Measurements from ENCODE around the gene CLEC2L. TPM values are rescaled to one million over a fixed set of nuclear protein-coding genes. Genes with fewer than 3 reads are reported as not detected.

CLEC2L gene
- total and polyA plus RNA-seq, 2 experiments from 2014 or later, result not detected

DNA sequence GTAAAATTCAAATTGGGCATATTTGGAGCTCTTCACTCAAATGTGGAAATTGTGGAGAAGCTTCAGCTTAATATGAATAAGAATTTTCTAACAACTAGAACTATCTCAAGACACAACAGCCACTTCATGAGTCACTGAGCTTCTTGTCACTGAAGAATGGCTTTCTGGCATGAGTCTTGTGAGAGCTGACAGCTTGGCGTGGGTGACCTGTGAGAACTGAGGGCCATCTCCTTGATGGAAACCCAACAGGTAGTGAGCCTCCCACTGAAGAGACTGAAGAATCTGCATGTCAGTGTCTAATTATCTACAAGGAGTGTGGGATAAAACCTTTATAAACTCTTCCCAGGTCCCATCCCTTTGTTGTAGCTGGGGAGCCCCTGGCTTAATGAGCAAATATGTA, 66.0 kb downstream of the CLEC2L start:
- H3K9me2 ChIP-seq (ENCODE audit: insufficient read depth), result no peaks in the 10 kb centered on the region
- H4K20me1 ChIP-seq (ENCODE audit: insufficient read depth), result no peaks in the 10 kb centered on the region
- H3F3A ChIP-seq (ENCODE audit: insufficient read depth), result peaks cover 9% of the 10 kb centered on the region; the same call in 1 of the 2 replicates
- in situ Hi-C loops (cut with MboI), result no loop called here
- no peak overlapping the region for H2AFZ ChIP-seq
- H3K4me1 ChIP-seq (ENCODE audit: insufficient read depth), result no peaks in the 10 kb centered on the region
- no peak for TF ChIP-seq EZH2phosphoT487 (IDR thresholded peaks at IDR 0.05; ENCODE audit: insufficient read depth, low read depth)
- no peak for TF ChIP-seq EZH2 (IDR thresholded peaks at IDR 0.05; ENCODE audit: insufficient read depth, poor library complexity, severe bottlenecking)
- H3K4me2 ChIP-seq (ENCODE audit: unreplicated experiment), result no peak overlapping the region
- no peak overlapping the region for H3K9ac ChIP-seq
- no peaks in the 10 kb centered on the region for H3K79me2 ChIP-seq (ENCODE audit: insufficient read depth)
- no peaks in the 10 kb centered on the region for H3K9me3 ChIP-seq (ENCODE audit: low read depth)
- DNase-seq, result peak; percentile 13
- H3K36me3 ChIP-seq (ENCODE audit: low read depth), result 0 out of 2 replicates have a peak, but pooled peaks cover 17% of the 10 kb centered on the region
- H3K27ac ChIP-seq, result no peak overlapping the region
- WGBS, 2 experiments (ENCODE audit: low coverage in 1 of 2, low lambda C conversion rate in 2 of 2, missing lambda C conversion rate in 2 of 2), result 68 to 88% methylated on average over 1 of the region's 1 CpG
- H3K27me3 ChIP-seq (replicated peaks; ENCODE audit: insufficient read depth), result no peaks in the 10 kb centered on the region
- H3K4me3 ChIP-seq, result no peak overlapping the region

- H3K4me3 ChIP-seq, result no peak overlapping the region
- no peak overlapping the region for H3K27ac ChIP-seq
- no peaks in the 10 kb centered on the region for H3K27me3 ChIP-seq (replicated peaks; ENCODE audit: insufficient read depth)
- no peak overlapping the region for H3K9ac ChIP-seq
- whole genome bisulfite sequencing, 2 experiments (ENCODE audit: low coverage in 1 of 2, low lambda C conversion rate in 2 of 2, missing lambda C conversion rate in 2 of 2), result 80 to 88% methylated on average over 3 of the region's 3 CpGs
- TF ChIP-seq EZH2phosphoT487 (IDR thresholded peaks at IDR 0.05; ENCODE audit: insufficient read depth, low read depth), result no peak
- no peak for TF ChIP-seq EZH2 (IDR thresholded peaks at IDR 0.05; ENCODE audit: insufficient read depth, poor library complexity, severe bottlenecking)
- H3K4me1 ChIP-seq (ENCODE audit: insufficient read depth), result peaks cover 9% of the 10 kb centered on the region
- H3F3A ChIP-seq (ENCODE audit: insufficient read depth), result peaks cover 9% of the 10 kb centered on the region; the same call in 1 of the 2 replicates
- no peak overlapping the region for H2AFZ ChIP-seq
- peaks cover 14% of the 10 kb centered on the region; the same call in 1 of the 2 replicates for H3K36me3 ChIP-seq (ENCODE audit: low read depth)
- no peak for DNase-seq
- H3K79me2 ChIP-seq (ENCODE audit: insufficient read depth), result no peaks in the 10 kb centered on the region
- H3K9me3 ChIP-seq (ENCODE audit: low read depth), result no peaks in the 10 kb centered on the region
- no peak overlapping the region for H3K4me2 ChIP-seq (ENCODE audit: unreplicated experiment)
- no peaks in the 10 kb centered on the region for H3K9me2 ChIP-seq (ENCODE audit: insufficient read depth)
- H4K20me1 ChIP-seq (ENCODE audit: insufficient read depth), result no peaks in the 10 kb centered on the region
- in situ Hi-C loops (cut with MboI), result no loop called here
These were observed 68.2 kb downstream of the CLEC2L start for GRCh38 chr7:139591550-139592195.

- Histone ChIP-seq H3F3A (ENCODE audit: insufficient read depth) (peaks cover 9% of the 10 kb centered on the region; the same call in 1 of the 2 replicates), H3K4me3 (no peak overlapping the region), H4K20me1 (ENCODE audit: insufficient read depth) (no peaks in the 10 kb centered on the region), H3K4me2 (ENCODE audit: unreplicated experiment) (no peak overlapping the region), H3K79me2 (ENCODE audit: insufficient read depth) (no peaks in the 10 kb centered on the region), H3K4me1 (ENCODE audit: insufficient read depth) (peaks cover 9% of the 10 kb centered on the region), H2AFZ (no peak overlapping the region), H3K9ac (no peak overlapping the region), H3K27ac (no peak overlapping the region), H3K27me3 (replicated peaks; ENCODE audit: insufficient read depth) (no peaks in the 10 kb centered on the region), H3K9me2 (ENCODE audit: insufficient read depth) (no peaks in the 10 kb centered on the region), H3K9me3 (ENCODE audit: low read depth) (no peaks in the 10 kb centered on the region), H3K36me3 (ENCODE audit: low read depth) (peaks cover 13% of the 10 kb centered on the region; the same call in 1 of the 2 replicates)
- WGBS, 2 experiments (ENCODE audit: low coverage in 1 of 2, low lambda C conversion rate in 2 of 2, missing lambda C conversion rate in 2 of 2), result 87 to 88% methylated on average over 4 of the region's 4 CpGs
- DNase-seq, result no peak
- TF ChIP-seq EZH2phosphoT487 (IDR thresholded peaks at IDR 0.05; ENCODE audit: insufficient read depth, low read depth) (no peak), EZH2 (IDR thresholded peaks at IDR 0.05; ENCODE audit: insufficient read depth, poor library complexity, severe bottlenecking) (no peak)
- in situ Hi-C loops (cut with MboI), result no loop called here
These were observed 69.4 kb downstream of the CLEC2L start for GRCh38 chr7:139592801-139593461.

DNA sequence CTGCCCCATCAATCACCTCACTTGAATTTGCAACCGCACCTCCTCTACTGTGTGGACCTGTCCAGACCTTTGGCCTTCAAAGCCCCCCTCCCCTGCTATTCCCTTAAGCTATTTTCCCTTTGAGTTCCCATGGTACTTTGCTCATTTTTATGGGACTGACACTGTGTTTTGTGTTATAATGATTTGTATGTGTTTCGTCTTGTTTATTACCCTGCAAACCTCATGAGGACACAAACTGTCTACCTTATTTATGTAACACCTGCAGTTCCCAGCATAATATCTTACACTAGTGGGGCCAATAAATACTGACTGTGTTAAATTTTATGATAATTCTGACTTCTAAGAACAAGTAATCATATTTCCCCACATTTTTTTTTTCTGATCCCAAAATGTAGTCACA, 70.6 kb downstream of the CLEC2L start:
- Histone ChIP-seq H3K4me1 (ENCODE audit: insufficient read depth) (peaks cover 9% of the 10 kb centered on the region), H3K27ac (no peak overlapping the region), H2AFZ (no peak overlapping the region), H3F3A (ENCODE audit: insufficient read depth) (peaks cover 9% of the 10 kb centered on the region; the same call in 1 of the 2 replicates), H3K9ac (no peak overlapping the region), H3K4me3 (no peak overlapping the region), H3K36me3 (ENCODE audit: low read depth) (peaks cover 17% of the 10 kb centered on the region), H4K20me1 (ENCODE audit: insufficient read depth) (no peaks in the 10 kb centered on the region), H3K27me3 (replicated peaks; ENCODE audit: insufficient read depth) (no peaks in the 10 kb centered on the region), H3K4me2 (ENCODE audit: unreplicated experiment) (no peak overlapping the region), H3K9me2 (ENCODE audit: insufficient read depth) (no peaks in the 10 kb centered on the region), H3K9me3 (ENCODE audit: low read depth) (no peaks in the 10 kb centered on the region), H3K79me2 (ENCODE audit: insufficient read depth) (no peaks in the 10 kb centered on the region)
- 98% methylated on average over 2 of the region's 2 CpGs for WGBS, 2 experiments (ENCODE audit: low coverage in 1 of 2, low lambda C conversion rate in 2 of 2, missing lambda C conversion rate in 2 of 2)
- DNase-seq, result no peak
- TF ChIP-seq EZH2 (IDR thresholded peaks at IDR 0.05; ENCODE audit: insufficient read depth, poor library complexity, severe bottlenecking), result no peak
- no peak for TF ChIP-seq EZH2phosphoT487 (IDR thresholded peaks at IDR 0.05; ENCODE audit: insufficient read depth, low read depth)
- in situ Hi-C loops (cut with MboI), result no loop called here

Other genes starting within 250 kb of the CLEC2L start
- gene FMC1, start 182.3 kb upstream of the CLEC2L start, total RNA-seq (2014; rRNA removed; shearing (Covaris generic)), result 6.8 and 9.5 TPM in 2 replicates
- 30.4 and 35.1 TPM in 2 replicates for gene FMC1, start 182.3 kb upstream of the CLEC2L start, polyA plus RNA-seq (2016; fragmentation: Nextera tagmentation; extraction: Ambion mirVana)
- 35.3 and 39.7 TPM in 2 replicates for gene LUC7L2, start 163.8 kb upstream of the CLEC2L start, total RNA-seq (2014; rRNA removed; shearing (Covaris generic))
- gene LUC7L2, start 163.8 kb upstream of the CLEC2L start, polyA plus RNA-seq (2016; fragmentation: Nextera tagmentation; extraction: Ambion mirVana), result 44.3 and 47.3 TPM in 2 replicates
- 0.65 TPM in 1 of 2 replicates, not detected in the other for gene KLRG2, start 40.0 kb upstream of the CLEC2L start, total RNA-seq (2014; rRNA removed; shearing (Covaris generic))
- not detected in 2 replicates for gene KLRG2, start 40.0 kb upstream of the CLEC2L start, polyA plus RNA-seq (2016; fragmentation: Nextera tagmentation; extraction: Ambion mirVana)